WTC11 (cell line): Measurements from ENCODE around the gene GATB. TPM values are rescaled to one million over a fixed set of nuclear protein-coding genes. Genes with fewer than 3 reads are reported as not detected.

Experiments
- ATAC-seq: fragments of 200-7000 bp; cut with Tn5 transposase; 2 replicates; pipeline ENCODE4 v1.10.0; 2021; ENCODE audit warnings: mild to moderate bottlenecking, moderate library complexity
- CTCF ChIA-PET: fragments of 300-600 bp; sonication (Branson Sonifier 250); formaldehyde crosslinking; loops from one replicate; lab custom pipeline; 2021; ENCODE audit warnings: antibody characterized with exemption; lab: Charles Lee
- POLR2A ChIA-PET: fragments of 350-600 bp; sonication (Branson Sonifier 250); formaldehyde crosslinking; loops from one replicate; lab custom pipeline; 2021; ENCODE audit warnings: antibody characterized with exemption; lab: Charles Lee
- DNase-seq: peaks from one replicate; pipeline ENCODE4 v3.0.0; 2021; ENCODE audit warnings: low spot score
- H3K27ac Mint-ChIP-seq: 2 replicates; pipeline ENCODE4 v1.8.0; 2021; ENCODE audit warnings: mixed read lengths
- H3K27me3 Mint-ChIP-seq: 2 replicates; pipeline ENCODE4 v1.8.0; 2021; ENCODE audit warnings: low read depth, mild to moderate bottlenecking, moderate library complexity, mixed read lengths
- H3K36me3 Mint-ChIP-seq: 2 replicates; pipeline ENCODE4 v1.8.0; 2021; ENCODE audit warnings: mixed read lengths
- H3K4me1 Mint-ChIP-seq: 2 replicates; pipeline ENCODE4 v1.8.0; 2022; ENCODE audit warnings: mixed read lengths
- H3K4me3 Mint-ChIP-seq: 2 replicates; pipeline ENCODE4 v1.8.0; 2021; ENCODE audit warnings: mild to moderate bottlenecking, moderate library complexity, mixed read lengths
- H3K9me3 Mint-ChIP-seq: 2 replicates; pipeline ENCODE4 v1.8.0; 2021; ENCODE audit warnings: mixed read lengths
- ETV6 ChIP-seq: sonication (generic); formaldehyde crosslinking; IDR thresholded peaks from 2 replicates; pipeline ENCODE4 v1.8.1; 2022; ENCODE audit warnings: mild to moderate bottlenecking, missing genetic modification reagents
- GABPB1 ChIP-seq: sonication (generic); formaldehyde crosslinking; IDR thresholded peaks from 2 replicates; pipeline ENCODE4 v1.8.1; 2023; ENCODE audit warnings: mild to moderate bottlenecking, missing genetic modification reagents
- GTF2I ChIP-seq: fragments of 250-450 bp; sonication (Bioruptor Pico); conservative IDR thresholded peaks from 2 replicates; pipeline ENCODE4 v1.4.0; 2021; ENCODE audit warnings: mild to moderate bottlenecking
- HMGA2 ChIP-seq: fragments of 250-450 bp; sonication (Bioruptor Pico); IDR thresholded peaks from 2 replicates; pipeline ENCODE4 v1.4.0; 2021; ENCODE audit warnings: mild to moderate bottlenecking, moderate library complexity
- JAZF1 ChIP-seq: fragments of 250-450 bp; sonication (Bioruptor Pico); IDR thresholded peaks from 2 replicates; pipeline ENCODE4 v1.9.0; 2021; ENCODE audit warnings: moderate library complexity, mild to moderate bottlenecking, inconsistent platforms
- MYBL2 ChIP-seq: sonication (generic); formaldehyde crosslinking; IDR thresholded peaks from 2 replicates; pipeline ENCODE4 v1.8.1; 2023; ENCODE audit warnings: mild to moderate bottlenecking, moderate library complexity, missing genetic modification reagents
- NR1H2 ChIP-seq: sonication (generic); formaldehyde crosslinking; IDR thresholded peaks from 2 replicates; pipeline ENCODE4 v1.9.0; 2021; ENCODE audit warnings: mild to moderate bottlenecking, moderate library complexity, missing genetic modification reagents
- NR2C2 ChIP-seq: sonication (generic); formaldehyde crosslinking; IDR thresholded peaks from 2 replicates; pipeline ENCODE4 v1.8.0; 2022; ENCODE audit warnings: mild to moderate bottlenecking, missing genetic modification reagents
- NR3C1 ChIP-seq: sonication (generic); formaldehyde crosslinking; conservative IDR thresholded peaks from 2 replicates; pipeline ENCODE4 v1.8.1; 2023; ENCODE audit warnings: low read depth, mild to moderate bottlenecking, missing genetic modification reagents
- OVOL2 ChIP-seq: fragments of 250-450 bp; sonication (Bioruptor Pico); IDR thresholded peaks from 2 replicates; pipeline ENCODE4 v1.9.0; 2021; ENCODE audit warnings: mild to moderate bottlenecking, borderline replicate concordance
- PRRX2 ChIP-seq: fragments of 250-450 bp; sonication (Bioruptor Pico); IDR thresholded peaks from 2 replicates; pipeline ENCODE4 v1.8.0; 2021; ENCODE audit warnings: mild to moderate bottlenecking
- SOX15 ChIP-seq: fragments of 250-450 bp; sonication (Bioruptor Pico); IDR thresholded peaks from 2 replicates; pipeline ENCODE4 v1.9.0; 2021; ENCODE audit warnings: mild to moderate bottlenecking
- SP1 ChIP-seq: sonication (generic); formaldehyde crosslinking; conservative IDR thresholded peaks from 2 replicates; pipeline ENCODE4 v1.8.1; 2022; ENCODE audit warnings: missing genetic modification reagents
- ZNF232 ChIP-seq: sonication (generic); formaldehyde crosslinking; IDR thresholded peaks from 2 replicates; pipeline ENCODE4 v1.8.0; 2022; ENCODE audit warnings: mild to moderate bottlenecking, missing genetic modification reagents
- ZNF263 ChIP-seq: sonication (generic); formaldehyde crosslinking; IDR thresholded peaks from 2 replicates; pipeline ENCODE4 v1.8.1; 2022; ENCODE audit warnings: low read depth, mild to moderate bottlenecking, moderate library complexity, missing genetic modification reagents
- ZNF423 ChIP-seq: fragments of 250-450 bp; sonication (Bioruptor Pico); IDR thresholded peaks from 2 replicates; pipeline ENCODE4 v2.1.2; 2022; ENCODE audit warnings: mild to moderate bottlenecking, moderate library complexity
- total RNA-seq: library from RNA; stranded (reverse); gene quantifications from 3 replicates; pipeline ENCODE4 v1.2.3, GENCODE V29; 2021
- TF ChIP-seq, protein P1 (sequence below): sonication (generic); formaldehyde crosslinking; IDR thresholded peaks from 2 replicates; pipeline ENCODE4 v1.8.0; 2023; ENCODE audit warnings: missing genetic modification reagents
- TF ChIP-seq, protein P2 (sequence below): fragments of 250-450 bp; sonication (Bioruptor Pico); IDR thresholded peaks from 2 replicates; pipeline ENCODE4 v1.9.0; 2021; ENCODE audit warnings: moderate library complexity, mild to moderate bottlenecking, inconsistent platforms, borderline replicate concordance
- TF ChIP-seq, protein P3 (sequence below): sonication (generic); formaldehyde crosslinking; IDR thresholded peaks from 2 replicates; pipeline ENCODE4 v1.8.1; 2022; ENCODE audit warnings: low read depth, mild to moderate bottlenecking, moderate library complexity, missing genetic modification reagents, borderline replicate concordance
- TF ChIP-seq, protein P4 (sequence below): fragments of 250-450 bp; sonication (Bioruptor Pico); IDR thresholded peaks from 2 replicates; pipeline ENCODE4 v2.1.2; 2022; ENCODE audit warnings: mild to moderate bottlenecking, moderate library complexity
- TF ChIP-seq, protein P5 (sequence below): sonication (generic); formaldehyde crosslinking; IDR thresholded peaks from 2 replicates; pipeline ENCODE4 v1.8.0; 2022; ENCODE audit warnings: mild to moderate bottlenecking, missing genetic modification reagents
- TF ChIP-seq, protein P6 (sequence below): sonication (generic); formaldehyde crosslinking; conservative IDR thresholded peaks from 2 replicates; pipeline ENCODE4 v1.8.1; 2022; ENCODE audit warnings: mild to moderate bottlenecking, missing genetic modification reagents
- TF ChIP-seq, protein P7 (sequence below): fragments of 200-600 bp; IDR thresholded peaks from 2 replicates; pipeline ENCODE4 v1.8.0; 2022; ENCODE audit warnings: antibody characterized with exemption
- TF ChIP-seq, protein P8 (sequence below): sonication (generic); formaldehyde crosslinking; IDR thresholded peaks from 2 replicates; pipeline ENCODE4 v1.8.0; 2022; ENCODE audit warnings: mild to moderate bottlenecking, missing genetic modification reagents

The GATB gene
- total RNA-seq, 1 experiment from 2014 or later: 22.7 TPM

DNA sequence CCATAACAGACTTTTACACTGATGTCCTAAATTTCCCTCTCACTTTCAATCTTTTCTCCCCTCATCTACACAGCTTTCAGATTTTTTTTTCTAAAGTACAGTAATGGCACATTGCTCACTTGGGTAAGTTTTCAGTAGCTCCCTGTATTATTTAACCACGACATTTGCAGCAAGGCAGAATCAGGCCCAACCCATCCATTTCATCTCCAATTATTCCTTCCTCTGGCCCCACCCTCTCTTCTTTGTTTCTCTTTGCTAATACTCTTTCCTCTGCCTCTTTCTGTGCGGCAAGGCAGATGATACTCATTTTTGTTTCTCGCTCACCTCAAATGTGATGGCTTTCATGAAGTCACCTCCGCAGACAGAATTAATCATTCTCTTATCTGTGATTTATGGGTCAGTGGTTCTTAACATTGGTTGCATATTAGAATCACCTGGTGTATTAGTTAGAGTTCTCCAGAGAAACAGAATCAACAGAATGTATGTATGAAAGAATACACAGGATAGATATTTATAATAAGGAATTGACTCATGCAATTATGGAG lies 43.4 kb upstream of the GATB start (continued):
- TF ChIP-seq, protein P1, sequence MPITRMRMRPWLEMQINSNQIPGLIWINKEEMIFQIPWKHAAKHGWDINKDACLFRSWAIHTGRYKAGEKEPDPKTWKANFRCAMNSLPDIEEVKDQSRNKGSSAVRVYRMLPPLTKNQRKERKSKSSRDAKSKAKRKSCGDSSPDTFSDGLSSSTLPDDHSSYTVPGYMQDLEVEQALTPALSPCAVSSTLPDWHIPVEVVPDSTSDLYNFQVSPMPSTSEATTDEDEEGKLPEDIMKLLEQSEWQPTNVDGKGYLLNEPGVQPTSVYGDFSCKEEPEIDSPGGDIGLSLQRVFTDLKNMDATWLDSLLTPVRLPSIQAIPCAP (CRISPR knock-in tag): no peak
- no peak for TF ChIP-seq NR1H2 (CRISPR knock-in tag)
- no peak for TF ChIP-seq GTF2I (CRISPR knock-in tag)
- TF ChIP-seq, protein P2, sequence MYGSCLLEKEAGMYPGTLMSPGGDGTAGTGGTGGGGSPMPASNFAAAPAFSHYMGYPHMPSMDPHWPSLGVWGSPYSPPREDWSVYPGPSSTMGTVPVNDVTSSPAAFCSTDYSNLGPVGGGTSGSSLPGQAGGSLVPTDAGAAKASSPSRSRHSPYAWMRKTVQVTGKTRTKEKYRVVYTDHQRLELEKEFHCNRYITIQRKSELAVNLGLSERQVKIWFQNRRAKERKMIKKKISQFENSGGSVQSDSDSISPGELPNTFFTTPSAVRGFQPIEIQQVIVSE: no peak
- no peak for TF ChIP-seq PRRX2 (CRISPR knock-in tag)
- TF ChIP-seq, protein P3, sequence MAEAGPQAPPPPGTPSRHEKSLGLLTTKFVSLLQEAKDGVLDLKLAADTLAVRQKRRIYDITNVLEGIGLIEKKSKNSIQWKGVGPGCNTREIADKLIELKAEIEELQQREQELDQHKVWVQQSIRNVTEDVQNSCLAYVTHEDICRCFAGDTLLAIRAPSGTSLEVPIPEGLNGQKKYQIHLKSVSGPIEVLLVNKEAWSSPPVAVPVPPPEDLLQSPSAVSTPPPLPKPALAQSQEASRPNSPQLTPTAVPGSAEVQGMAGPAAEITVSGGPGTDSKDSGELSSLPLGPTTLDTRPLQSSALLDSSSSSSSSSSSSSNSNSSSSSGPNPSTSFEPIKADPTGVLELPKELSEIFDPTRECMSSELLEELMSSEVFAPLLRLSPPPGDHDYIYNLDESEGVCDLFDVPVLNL (CRISPR knock-in tag): no peak

DNA sequence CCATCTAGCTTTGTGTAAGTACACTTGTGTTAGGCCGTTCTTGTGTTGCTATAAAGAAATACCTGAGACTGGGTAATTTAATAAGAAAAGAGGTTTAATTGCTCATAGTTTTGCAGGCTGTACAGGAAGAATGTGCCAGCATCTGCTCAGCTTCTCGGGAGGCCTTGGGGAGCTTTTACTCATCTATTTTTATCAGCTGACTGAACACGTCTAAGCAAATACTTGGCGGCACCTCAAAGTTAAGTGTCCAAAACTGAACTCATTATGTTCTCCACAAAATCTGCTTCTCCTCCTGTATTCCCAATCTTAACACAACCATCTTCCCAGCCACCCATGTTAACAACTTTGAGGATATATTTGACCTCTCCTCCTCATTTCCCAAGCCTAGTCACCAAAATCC lies 42.4 kb upstream of the GATB start:
- POLR2A ChIA-PET: no interaction called here
- peaks cover 42% of the 10 kb centered on the region for H3K4me1 Mint-ChIP-seq
- DNase-seq: no peak
- H3K36me3 Mint-ChIP-seq: no peaks in the 10 kb centered on the region
- peaks cover 9% of the 10 kb centered on the region for H3K9me3 Mint-ChIP-seq
- CTCF ChIA-PET: interaction anchor here (1.1 to 2.1 kb wide), 4 partner anchors 8 to 242 kb away, joined by 3 to 30 read pairs (median 8); no protein-coding TSS in a partner anchor
- no peak overlapping the region for H3K4me3 Mint-ChIP-seq
- TF ChIP-seq NR3C1 (no peak), ZNF423 (CRISPR knock-in tag) (no peak), ZNF263 (no peak), JAZF1 (CRISPR knock-in tag) (no peak), GABPB1 (CRISPR knock-in tag) (no peak), ZNF232 (CRISPR knock-in tag) (no peak), GTF2I (CRISPR knock-in tag) (no peak), ETV6 (no peak), MYBL2 (no peak), SP1 (CRISPR knock-in tag) (no peak), SOX15 (no peak), HMGA2 (no peak), OVOL2 (no peak), NR2C2 (CRISPR knock-in tag) (no peak)
- TF ChIP-seq, protein P4, sequence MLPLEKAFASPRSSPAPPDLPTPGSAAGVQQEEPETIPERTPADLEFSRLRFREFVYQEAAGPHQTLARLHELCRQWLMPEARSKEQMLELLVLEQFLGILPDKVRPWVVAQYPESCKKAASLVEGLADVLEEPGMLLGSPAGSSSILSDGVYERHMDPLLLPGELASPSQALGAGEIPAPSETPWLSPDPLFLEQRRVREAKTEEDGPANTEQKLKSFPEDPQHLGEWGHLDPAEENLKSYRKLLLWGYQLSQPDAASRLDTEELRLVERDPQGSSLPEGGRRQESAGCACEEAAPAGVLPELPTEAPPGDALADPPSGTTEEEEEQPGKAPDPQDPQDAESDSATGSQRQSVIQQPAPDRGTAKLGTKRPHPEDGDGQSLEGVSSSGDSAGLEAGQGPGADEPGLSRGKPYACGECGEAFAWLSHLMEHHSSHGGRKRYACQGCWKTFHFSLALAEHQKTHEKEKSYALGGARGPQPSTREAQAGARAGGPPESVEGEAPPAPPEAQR (CRISPR knock-in tag): no peak
- TF ChIP-seq, protein P5, sequence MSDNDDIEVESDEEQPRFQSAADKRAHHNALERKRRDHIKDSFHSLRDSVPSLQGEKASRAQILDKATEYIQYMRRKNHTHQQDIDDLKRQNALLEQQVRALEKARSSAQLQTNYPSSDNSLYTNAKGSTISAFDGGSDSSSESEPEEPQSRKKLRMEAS: no peak
- TF ChIP-seq, protein P6, sequence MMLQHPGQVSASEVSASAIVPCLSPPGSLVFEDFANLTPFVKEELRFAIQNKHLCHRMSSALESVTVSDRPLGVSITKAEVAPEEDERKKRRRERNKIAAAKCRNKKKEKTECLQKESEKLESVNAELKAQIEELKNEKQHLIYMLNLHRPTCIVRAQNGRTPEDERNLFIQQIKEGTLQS (CRISPR knock-in tag): no peak
- TF ChIP-seq, protein P7, sequence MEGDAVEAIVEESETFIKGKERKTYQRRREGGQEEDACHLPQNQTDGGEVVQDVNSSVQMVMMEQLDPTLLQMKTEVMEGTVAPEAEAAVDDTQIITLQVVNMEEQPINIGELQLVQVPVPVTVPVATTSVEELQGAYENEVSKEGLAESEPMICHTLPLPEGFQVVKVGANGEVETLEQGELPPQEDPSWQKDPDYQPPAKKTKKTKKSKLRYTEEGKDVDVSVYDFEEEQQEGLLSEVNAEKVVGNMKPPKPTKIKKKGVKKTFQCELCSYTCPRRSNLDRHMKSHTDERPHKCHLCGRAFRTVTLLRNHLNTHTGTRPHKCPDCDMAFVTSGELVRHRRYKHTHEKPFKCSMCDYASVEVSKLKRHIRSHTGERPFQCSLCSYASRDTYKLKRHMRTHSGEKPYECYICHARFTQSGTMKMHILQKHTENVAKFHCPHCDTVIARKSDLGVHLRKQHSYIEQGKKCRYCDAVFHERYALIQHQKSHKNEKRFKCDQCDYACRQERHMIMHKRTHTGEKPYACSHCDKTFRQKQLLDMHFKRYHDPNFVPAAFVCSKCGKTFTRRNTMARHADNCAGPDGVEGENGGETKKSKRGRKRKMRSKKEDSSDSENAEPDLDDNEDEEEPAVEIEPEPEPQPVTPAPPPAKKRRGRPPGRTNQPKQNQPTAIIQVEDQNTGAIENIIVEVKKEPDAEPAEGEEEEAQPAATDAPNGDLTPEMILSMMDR: no peak
- TF ChIP-seq, protein P8, sequence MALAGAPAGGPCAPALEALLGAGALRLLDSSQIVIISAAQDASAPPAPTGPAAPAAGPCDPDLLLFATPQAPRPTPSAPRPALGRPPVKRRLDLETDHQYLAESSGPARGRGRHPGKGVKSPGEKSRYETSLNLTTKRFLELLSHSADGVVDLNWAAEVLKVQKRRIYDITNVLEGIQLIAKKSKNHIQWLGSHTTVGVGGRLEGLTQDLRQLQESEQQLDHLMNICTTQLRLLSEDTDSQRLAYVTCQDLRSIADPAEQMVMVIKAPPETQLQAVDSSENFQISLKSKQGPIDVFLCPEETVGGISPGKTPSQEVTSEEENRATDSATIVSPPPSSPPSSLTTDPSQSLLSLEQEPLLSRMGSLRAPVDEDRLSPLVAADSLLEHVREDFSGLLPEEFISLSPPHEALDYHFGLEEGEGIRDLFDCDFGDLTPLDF (CRISPR knock-in tag): no peak
- TF ChIP-seq, all 79 proteins: peak for 0
- ATAC-seq: no peak
- no peak overlapping the region for H3K27ac Mint-ChIP-seq
- peaks cover under 1% of the 10 kb centered on the region; the same call in 1 of the 2 replicates for H3K27me3 Mint-ChIP-seq
